HFFc6 (cell line): Measurements from ENCODE around the gene NRL. TPM values are rescaled to one million over a fixed set of nuclear protein-coding genes. Genes with fewer than 3 reads are reported as not detected.
A peak's percentile ranks its signal among the peaks of the same experiment; 100 is the strongest.
"Not testable (repeated sequence)": the region's sequence is repeated elsewhere in the genome, so short reads cannot be mapped to it uniquely, and the experiment has no call there.

Experiments used
- DNase-seq: peaks from one replicate; pipeline ENCODE4 v3.0.0-alpha.2; 2018
- H3K27ac Mint-ChIP-seq: 2 replicates; pipeline ENCODE4 v1.8.0; 2020; ENCODE audit warnings: mild to moderate bottlenecking, mixed read lengths
- H3K27me3 Mint-ChIP-seq: 2 replicates; pipeline ENCODE4 v1.8.0; 2021; ENCODE audit warnings: mild to moderate bottlenecking, moderate library complexity, mixed read lengths; ENCODE audit not compliant: insufficient read depth
- H3K36me3 Mint-ChIP-seq: 2 replicates; pipeline ENCODE4 v1.8.0; 2021; ENCODE audit warnings: low read depth, mixed read lengths
- H3K4me1 Mint-ChIP-seq: 2 replicates; pipeline ENCODE4 v1.8.0; 2020; ENCODE audit warnings: low read depth, mixed read lengths
- H3K4me3 Mint-ChIP-seq: 2 replicates; pipeline ENCODE4 v1.8.0; 2020; ENCODE audit warnings: mild to moderate bottlenecking, moderate library complexity, mixed read lengths
- H3K9me3 Mint-ChIP-seq: 2 replicates; pipeline ENCODE4 v1.8.0; 2020; ENCODE audit warnings: mild to moderate bottlenecking, mixed read lengths
- total RNA-seq, 6 experiments: library from RNA; stranded (reverse); fragmentation: NEBNext Ultra II Directional; extraction: Animal tissue kit (Norgen Biotek cat#: 25700); gene quantifications; 2 replicates in 1 of 6; 3 replicates in 5 of 6; pipeline ENCODE4 v1.2.3, GENCODE V29; 2021
- TF ChIP-seq, protein P1 (sequence below): fragments of 200-600 bp; sonication (generic); IDR thresholded peaks from 2 replicates; pipeline ENCODE4 v1.5.0; 2021; ENCODE audit warnings: antibody characterized with exemption, mild to moderate bottlenecking

Gene NRL
- total RNA-seq, 6 experiments from 2014 or later: 0.26 to 0.85 (median 0.49) TPM

GRCh38 chr14:24053548-24054323 is 61.0 kb downstream of the NRL start:
- Mint-ChIP-seq H3K27ac (no peak overlapping the region), H3K9me3 (no peaks in the 10 kb centered on the region), H3K4me3 (no peak overlapping the region), H3K4me1 (peaks cover 12% of the 10 kb centered on the region), H3K27me3 (peaks cover 43% of the 10 kb centered on the region), H3K36me3 (no peaks in the 10 kb centered on the region)
- TF ChIP-seq, protein P1, sequence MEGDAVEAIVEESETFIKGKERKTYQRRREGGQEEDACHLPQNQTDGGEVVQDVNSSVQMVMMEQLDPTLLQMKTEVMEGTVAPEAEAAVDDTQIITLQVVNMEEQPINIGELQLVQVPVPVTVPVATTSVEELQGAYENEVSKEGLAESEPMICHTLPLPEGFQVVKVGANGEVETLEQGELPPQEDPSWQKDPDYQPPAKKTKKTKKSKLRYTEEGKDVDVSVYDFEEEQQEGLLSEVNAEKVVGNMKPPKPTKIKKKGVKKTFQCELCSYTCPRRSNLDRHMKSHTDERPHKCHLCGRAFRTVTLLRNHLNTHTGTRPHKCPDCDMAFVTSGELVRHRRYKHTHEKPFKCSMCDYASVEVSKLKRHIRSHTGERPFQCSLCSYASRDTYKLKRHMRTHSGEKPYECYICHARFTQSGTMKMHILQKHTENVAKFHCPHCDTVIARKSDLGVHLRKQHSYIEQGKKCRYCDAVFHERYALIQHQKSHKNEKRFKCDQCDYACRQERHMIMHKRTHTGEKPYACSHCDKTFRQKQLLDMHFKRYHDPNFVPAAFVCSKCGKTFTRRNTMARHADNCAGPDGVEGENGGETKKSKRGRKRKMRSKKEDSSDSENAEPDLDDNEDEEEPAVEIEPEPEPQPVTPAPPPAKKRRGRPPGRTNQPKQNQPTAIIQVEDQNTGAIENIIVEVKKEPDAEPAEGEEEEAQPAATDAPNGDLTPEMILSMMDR: no peak
- no peak for DNase-seq

GRCh38 chr14:24052656-24053547 is 61.8 kb downstream of the NRL start:
- DNase-seq: no peak
- H3K36me3 Mint-ChIP-seq: no peaks in the 10 kb centered on the region

GRCh38 chr14:24051789-24052655 is 62.7 kb downstream of the NRL start, which contains the start of gene CARMIL3:
Gene CARMIL3, plus strand, starts transcription at chr14:24052009. Its CDS starts 145 bp downstream, at chr14:24052154.
- TF ChIP-seq, protein P1: no peak
- H3K4me3 Mint-ChIP-seq: peak within 1 kb of the TSS; percentile 81
- peak within 1 kb of the TSS; percentile 45; the same call in 1 of the 2 replicates for H3K27ac Mint-ChIP-seq
- H3K36me3 Mint-ChIP-seq: no peaks in the 10 kb centered on the region
- peaks cover 12% of the 10 kb centered on the region for H3K4me1 Mint-ChIP-seq
- peaks cover 48% of the 10 kb centered on the region for H3K27me3 Mint-ChIP-seq
- no peaks in the 10 kb centered on the region for H3K9me3 Mint-ChIP-seq
- DNase-seq: peak; percentile 10

More at GRCh38 chr14:24052656-24053547, 61.8 kb downstream of the NRL start:
- Mint-ChIP-seq H3K27ac (no peak overlapping the region), H3K4me3 (peak overlapping the region; percentile 57), H3K4me1 (peaks cover 12% of the 10 kb centered on the region), H3K27me3 (peaks cover 45% of the 10 kb centered on the region), H3K9me3 (no peaks in the 10 kb centered on the region)
- TF ChIP-seq, protein P1: no peak

DNA sequence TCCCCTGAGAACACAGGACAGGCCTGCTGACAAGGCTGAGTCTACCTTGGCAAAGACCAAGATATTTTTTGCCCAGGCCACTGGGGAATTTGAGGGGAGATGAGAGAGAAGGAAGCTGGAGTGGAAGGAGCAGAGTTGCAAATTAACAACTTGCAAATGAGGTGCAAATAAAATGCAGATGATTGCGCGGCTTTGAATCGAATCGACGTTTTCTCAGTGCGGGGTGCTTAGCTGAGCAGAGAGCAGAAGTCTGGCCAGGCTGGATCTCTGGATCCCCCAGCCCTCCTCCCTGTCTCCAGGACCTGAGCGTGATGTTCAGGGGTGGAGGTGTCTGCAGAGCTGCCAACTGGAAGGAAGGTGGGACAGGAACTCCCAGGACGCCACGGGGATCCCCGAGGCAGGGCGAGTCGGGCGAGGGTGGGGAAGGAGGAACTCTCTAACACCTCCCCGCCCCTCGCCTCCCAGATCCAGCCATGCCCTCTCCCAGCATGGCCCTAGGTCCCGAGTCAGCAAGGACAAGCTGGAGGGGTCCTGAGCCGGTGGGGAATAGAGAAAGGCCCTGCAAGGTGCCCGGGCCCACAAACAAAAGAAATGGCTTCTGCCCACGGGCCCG is 63.5 kb downstream of the NRL start:
- Mint-ChIP-seq H3K4me1 (peaks cover 12% of the 10 kb centered on the region), H3K27me3 (peaks cover 46% of the 10 kb centered on the region), H3K9me3 (no peaks in the 10 kb centered on the region), H3K4me3 (peak overlapping the region; percentile 81), H3K36me3 (no peaks in the 10 kb centered on the region), H3K27ac (peak overlapping the region; percentile 45; the same call in 1 of the 2 replicates)
- DNase-seq: no peak
- TF ChIP-seq, protein P1: no peak

GRCh38 chr14:24050753-24051152 is 64.0 kb downstream of the NRL start:
- Mint-ChIP-seq H3K27ac (peak overlapping the region; percentile 45; the same call in 1 of the 2 replicates), H3K4me1 (peaks cover 12% of the 10 kb centered on the region), H3K4me3 (peak overlapping the region; percentile 81), H3K27me3 (peaks cover 44% of the 10 kb centered on the region)
- DNase-seq, H3K36me3 Mint-ChIP-seq, H3K9me3 Mint-ChIP-seq: not testable (repeated sequence)

- H3K4me3 Mint-ChIP-seq, H3K27ac Mint-ChIP-seq, DNase-seq, H3K9me3 Mint-ChIP-seq, H3K36me3 Mint-ChIP-seq: not testable (repeated sequence)
- H3K27me3 Mint-ChIP-seq: peaks cover 46% of the 10 kb centered on the region
- H3K4me1 Mint-ChIP-seq: peaks cover 12% of the 10 kb centered on the region
Observed at GRCh38 chr14:24049002-24049401, 65.7 kb downstream of the NRL start.
